Stimulated activated CD4-positive, alpha-beta T cell treated with anti-CD3 and anti-CD28 coated beads, Interleukin-4, amount 100 ng/mL, for 1 hour (primary cell): ENCODE data around the gene CDH10.

Source experiments
- DNase-seq: peaks from one replicate; pipeline ENCODE4 v3.0.0-alpha.2; 2020

CDH10 gene

DNA sequence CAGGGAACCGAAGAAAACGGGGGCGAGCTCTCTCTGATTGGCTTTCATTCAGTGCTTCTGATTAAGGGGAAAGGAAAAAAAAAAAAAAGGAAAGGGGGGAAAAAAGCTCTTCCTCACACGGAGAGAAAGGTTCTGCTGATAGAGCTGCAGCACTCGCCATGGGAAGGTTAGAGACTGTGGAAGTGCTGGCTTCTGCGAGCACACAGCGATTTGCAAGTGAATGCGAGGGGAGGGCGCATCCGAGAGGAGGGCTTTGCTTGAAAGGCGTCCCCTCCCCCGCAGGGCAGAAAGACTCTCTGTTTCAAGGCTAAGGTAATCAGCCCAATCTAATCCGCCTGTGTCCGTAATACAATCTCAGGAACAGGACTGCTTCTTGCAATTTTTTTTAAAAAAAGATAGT lies at the start of gene CDH10:
Gene CDH10, minus strand, starts transcription at position 218 of the 400 bp plus-strand sequence. CDS start 51,488 bp downstream, outside the sequence.
- DNase-seq, result no peak

DNA sequence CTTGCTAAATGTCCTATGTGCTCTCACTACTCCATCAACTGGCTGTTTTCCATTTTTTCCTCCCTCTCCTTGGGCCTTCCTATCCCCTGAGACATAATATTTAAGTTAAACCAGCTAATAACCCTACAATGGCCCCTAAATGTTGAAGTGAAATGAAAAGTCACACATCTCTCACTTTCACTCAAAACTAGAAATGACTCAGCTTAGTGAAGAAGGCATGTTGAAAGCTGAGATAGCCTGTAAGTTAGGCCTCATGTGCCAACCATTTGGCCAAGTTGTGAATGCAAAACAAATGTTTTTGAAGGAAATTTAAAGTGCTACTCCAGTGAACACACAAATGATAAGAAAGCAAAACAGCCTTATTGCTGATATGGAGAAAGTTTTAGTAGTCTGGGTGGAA lies 48.8 kb upstream of the CDH10 start:
- DNase-seq, result no peak

DNA sequence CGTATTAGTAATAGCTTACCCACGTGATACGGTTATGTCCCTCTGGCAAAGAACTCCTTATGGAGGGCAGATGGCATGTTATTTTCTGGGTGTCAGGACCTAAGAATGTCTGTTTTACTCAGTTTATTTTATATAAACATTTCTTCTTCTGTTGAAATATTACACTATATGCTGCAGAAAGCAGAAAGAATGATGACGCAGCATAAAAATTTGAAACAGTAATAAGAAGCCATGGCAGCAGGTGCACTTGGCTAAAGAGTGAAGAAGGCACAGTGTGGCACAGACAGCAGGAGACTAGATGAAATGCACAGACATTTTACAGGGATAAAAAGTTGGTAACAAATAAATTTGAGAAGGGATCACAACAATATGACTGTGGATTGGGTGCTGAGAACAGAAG lies 46.3 kb upstream of the CDH10 start:
- DNase-seq, result no peak

GRCh38 chr5:24681106-24681505 lies 36.3 kb upstream of the CDH10 start:
- DNase-seq, result no peak

- DNase-seq, result no peak
Measured at GRCh38 chr5:24668050-24668449, 23.3 kb upstream of the CDH10 start.

GRCh38 chr5:24649531-24649930 lies 4.8 kb upstream of the CDH10 start:
- no peak for DNase-seq

GRCh38 chr5:24646915-24647314 lies 2.1 kb upstream of the CDH10 start:
- DNase-seq, result no peak

GRCh38 chr5:24645483-24645882 lies 705 bp upstream of the CDH10 start:
- no peak for DNase-seq

DNA sequence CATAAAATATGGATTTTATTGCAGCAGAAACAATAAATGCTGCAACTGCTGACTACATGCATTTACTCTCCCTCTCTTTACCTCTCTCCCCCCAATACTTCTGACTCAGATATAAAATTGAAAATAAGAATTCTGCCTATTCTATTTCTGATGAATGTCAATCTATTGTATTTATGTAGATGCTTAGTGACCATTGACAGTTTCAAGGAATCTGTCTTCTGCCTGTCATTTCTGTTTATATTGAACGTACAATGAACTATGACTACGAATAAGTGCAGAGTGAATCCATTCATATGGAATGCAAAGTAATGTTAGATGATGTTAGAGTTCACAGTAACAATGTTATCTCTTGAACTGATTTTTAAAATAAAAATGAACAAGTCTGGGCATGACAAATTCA lies 898 bp downstream of the CDH10 start:
- DNase-seq, result no peak

- no peak for DNase-seq
Measured at GRCh38 chr5:24643156-24643555, 1.6 kb downstream of the CDH10 start.

DNA sequence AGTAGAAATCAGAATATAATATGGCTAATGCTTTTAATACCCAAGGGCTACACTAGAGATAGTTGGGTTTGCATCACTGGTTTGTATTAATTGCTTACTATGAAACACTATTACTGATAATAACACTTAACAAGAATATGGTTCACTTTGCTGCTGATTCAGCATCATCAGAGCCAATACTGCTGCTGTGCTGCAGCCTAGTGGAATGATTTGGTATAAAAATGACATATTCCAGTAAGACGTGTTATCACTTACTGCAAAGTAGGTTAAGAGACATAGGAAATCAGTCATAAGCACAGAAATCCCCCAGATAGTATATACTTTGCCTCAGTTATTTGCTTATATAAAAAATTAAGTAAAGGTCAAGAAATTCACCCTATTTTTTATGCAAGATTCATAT lies 2.8 kb downstream of the CDH10 start:
- DNase-seq, result no peak

- no peak for DNase-seq
Measured at GRCh38 chr5:24635209-24635608, 9.6 kb downstream of the CDH10 start.

GRCh38 chr5:24633715-24634325 lies 11.0 kb downstream of the CDH10 start:
- no peak for DNase-seq

GRCh38 chr5:24632353-24632752 lies 12.4 kb downstream of the CDH10 start:
- DNase-seq, result no peak

GRCh38 chr5:24630918-24631317 lies 13.9 kb downstream of the CDH10 start:
- no peak for DNase-seq

DNA sequence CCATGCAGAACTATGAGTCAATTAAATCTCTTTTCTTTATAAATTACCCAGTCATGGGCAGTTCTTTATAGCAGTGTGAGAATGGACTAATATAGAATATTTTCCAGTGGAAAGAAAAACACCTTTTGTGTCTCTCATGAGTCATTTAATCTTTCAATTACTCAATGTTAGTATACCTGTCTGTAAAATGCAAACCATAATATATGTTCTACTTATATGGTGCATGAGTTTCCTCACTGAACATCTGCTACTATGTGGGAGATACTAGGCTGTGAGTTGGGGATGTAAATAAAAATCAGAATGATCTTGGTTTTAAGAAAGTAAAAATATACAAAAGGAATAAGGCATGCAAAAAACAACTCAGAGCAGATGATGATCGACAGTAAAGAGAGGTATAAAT lies 15.0 kb downstream of the CDH10 start:
- DNase-seq, result no peak

GRCh38 chr5:24624872-24625271 lies 19.9 kb downstream of the CDH10 start:
- DNase-seq, result no peak

GRCh38 chr5:24623624-24624023 lies 21.2 kb downstream of the CDH10 start:
- DNase-seq, result no peak

- no peak for DNase-seq
Measured at GRCh38 chr5:24623031-24623430, 21.7 kb downstream of the CDH10 start.

- no peak for DNase-seq
Measured at GRCh38 chr5:24621792-24622191, 23.0 kb downstream of the CDH10 start.

DNA sequence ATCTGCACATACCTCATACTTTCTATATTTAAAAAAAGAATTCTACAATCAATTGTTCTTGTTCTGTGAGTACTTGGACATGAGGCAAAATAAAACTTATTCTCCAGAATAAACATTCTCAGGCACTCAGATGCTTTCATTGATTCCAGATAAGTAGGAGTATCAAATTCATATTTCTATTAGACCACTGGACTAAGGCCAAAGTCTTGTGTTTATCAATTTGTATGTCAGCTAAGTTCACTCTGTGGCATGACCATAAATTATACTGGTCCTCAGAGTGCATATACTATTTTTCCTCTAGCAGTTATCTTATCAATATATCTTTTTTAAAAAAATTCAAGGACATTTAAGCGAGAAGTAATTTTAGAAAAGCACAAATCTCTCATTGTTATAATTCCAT lies 28.2 kb downstream of the CDH10 start:
- no peak for DNase-seq

DNA sequence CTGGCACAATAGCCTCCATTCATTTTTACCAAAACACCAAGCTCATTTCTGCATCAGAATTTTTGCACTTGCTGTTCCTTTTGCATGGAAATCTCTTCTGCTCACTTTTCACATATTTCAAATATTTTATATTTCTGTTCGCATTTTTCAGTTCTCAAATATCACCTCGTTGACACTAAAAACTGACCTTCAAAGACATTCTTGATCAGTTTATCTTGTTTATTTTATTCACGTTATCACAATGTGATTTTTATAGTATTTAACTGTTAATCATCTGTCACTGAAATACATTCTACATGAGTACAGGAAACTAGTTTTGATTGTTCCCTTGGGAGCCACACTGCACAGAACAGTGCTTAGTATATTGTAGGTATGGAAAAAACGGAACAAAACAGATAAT lies 29.6 kb downstream of the CDH10 start:
- DNase-seq, result no peak

GRCh38 chr5:24609706-24610105 lies 35.1 kb downstream of the CDH10 start:
- no peak for DNase-seq

- DNase-seq, result no peak
Measured at GRCh38 chr5:24606971-24607370, 37.8 kb downstream of the CDH10 start.

DNA sequence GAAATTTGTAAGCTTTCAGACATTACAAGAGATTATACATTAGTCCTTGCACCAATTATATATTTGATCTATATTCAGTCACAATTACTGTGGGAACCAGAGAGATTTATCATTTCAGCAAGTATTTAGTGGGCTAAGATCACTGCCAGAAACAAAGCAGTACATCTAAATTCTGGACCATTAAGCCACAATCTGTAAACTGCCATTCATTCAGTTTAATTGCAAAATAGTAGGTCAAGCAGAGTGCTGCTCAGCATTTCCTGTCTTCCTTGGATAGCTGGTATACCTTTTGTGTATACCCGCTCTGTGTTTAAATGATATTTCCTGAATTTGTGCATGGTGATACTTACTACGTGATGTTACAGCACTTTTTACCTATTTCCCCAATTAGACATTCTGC lies 42.6 kb downstream of the CDH10 start:
- DNase-seq, result no peak

DNA sequence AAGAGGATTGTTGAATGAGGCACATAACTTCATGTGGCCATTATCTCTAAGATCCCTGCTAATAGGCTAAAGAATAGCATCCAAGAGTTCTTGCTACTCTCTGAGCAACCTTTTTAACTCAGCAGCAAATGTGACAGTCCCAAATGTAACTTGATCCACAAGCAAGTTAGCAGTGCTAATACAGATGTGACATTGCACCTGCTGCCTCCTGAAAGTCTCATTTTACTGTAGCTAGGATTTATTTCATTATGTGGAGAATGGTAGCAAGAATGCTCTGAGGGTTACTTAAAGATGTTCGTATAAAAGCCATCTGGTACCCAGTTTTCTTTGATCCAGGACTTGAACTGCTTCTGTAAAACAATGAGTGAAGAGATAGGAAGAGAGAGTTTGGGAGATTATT lies 45.8 kb downstream of the CDH10 start:
- DNase-seq, result no peak
